BJ (cell line): ENCODE results near the gene CDH16. TPM values are rescaled to one million over a fixed set of nuclear protein-coding genes. Genes with fewer than 3 reads are reported as not detected.

Source experiments
- CTCF ChIA-PET: fragments of 350-600 bp; formaldehyde crosslinking; extraction: SDS; loops from one replicate; lab custom pipeline; 2021; ENCODE audit warnings: antibody characterized with exemption, inconsistent platforms; lab: Yijun Ruan, JAX
- POLR2A ChIA-PET: fragments of 300-600 bp; sonication (Branson Sonifier 250); formaldehyde crosslinking; extraction: SDS; loops from one replicate; lab custom pipeline; 2021; ENCODE audit warnings: antibody characterized with exemption; lab: Charles Lee
- DNase-seq: peaks from one replicate; pipeline ENCODE4 v3.0.0-alpha.2; 2011; ENCODE audit warnings: low read depth
- H3K27me3 ChIP-seq: 2 replicates; pipeline ENCODE4 v1.6.0; 2011; ENCODE audit warnings: low read length; ENCODE audit not compliant: control insufficient read depth, insufficient read depth
- H3K36me3 ChIP-seq: 2 replicates; pipeline ENCODE4 v1.5.1; 2011; ENCODE audit warnings: low read length; ENCODE audit not compliant: control insufficient read depth, insufficient read depth
- H3K4me3 ChIP-seq: 2 replicates; pipeline ENCODE4 v1.5.1; 2011; ENCODE audit warnings: low read depth, mild to moderate bottlenecking, control low read depth, low read length
- CTCF ChIP-seq: IDR thresholded peaks from 2 replicates; pipeline ENCODE4 v1.5.1; 2011; ENCODE audit warnings: low read depth, mild to moderate bottlenecking, control low read depth, inconsistent platforms, low read length, moderate library complexity; ENCODE audit not compliant: insufficient read depth
- polyA plus RNA-seq: library from polyadenylated mRNA; depleted of rRNA; stranded (reverse); fragments of >200 nt; gene quantifications from 2 replicates; pipeline ENCODE4 v1.2.3, GENCODE V29; 2011

Gene CDH16
- polyA plus RNA-seq, 1 experiment: not detected

GRCh38 chr16:66921729-66922450 is 3.2 kb upstream of the CDH16 start:
- no peak for DNase-seq
- Histone ChIP-seq H3K36me3 (no peaks in the 10 kb centered on the region), H3K4me3 (no peak overlapping the region), H3K27me3 (peaks cover 16% of the 10 kb centered on the region)
- ChIA-PET POLR2A (no interaction called here), CTCF (interaction anchor here (0.6 to 4.5 kb wide), 5 partner anchors 9 to 27 kb away, joined by 3 to 30 read pairs (median 8); no protein-coding TSS in a partner anchor)
- TF ChIP-seq CTCF: no peak

- ChIA-PET POLR2A (no interaction called here), CTCF (interaction anchor here (1.8 to 4.5 kb wide), 3 partner anchors 11 to 26 kb away, joined by 8 to 30 read pairs (median 20); no protein-coding TSS in a partner anchor)
- no peaks in the 10 kb centered on the region for H3K36me3 ChIP-seq
- H3K4me3 ChIP-seq: no peak overlapping the region
- no peak for DNase-seq
- H3K27me3 ChIP-seq: peaks cover 18% of the 10 kb centered on the region
- TF ChIP-seq CTCF: no peak
Observed at GRCh38 chr16:66920924-66921680, 2.4 kb upstream of the CDH16 start.

- Histone ChIP-seq H3K36me3 (no peaks in the 10 kb centered on the region), H3K27me3 (peaks cover 20% of the 10 kb centered on the region), H3K4me3 (no peak overlapping the region)
- no peak for TF ChIP-seq CTCF
- DNase-seq: no peak
- ChIA-PET CTCF (interaction anchor here (1.6 to 4.5 kb wide), 3 partner anchors 11 to 25 kb away, joined by 12 to 30 read pairs (median 20); no protein-coding TSS in a partner anchor), POLR2A (no interaction called here)
Observed at GRCh38 chr16:66920299-66920590, 1.6 kb upstream of the CDH16 start.

DNA sequence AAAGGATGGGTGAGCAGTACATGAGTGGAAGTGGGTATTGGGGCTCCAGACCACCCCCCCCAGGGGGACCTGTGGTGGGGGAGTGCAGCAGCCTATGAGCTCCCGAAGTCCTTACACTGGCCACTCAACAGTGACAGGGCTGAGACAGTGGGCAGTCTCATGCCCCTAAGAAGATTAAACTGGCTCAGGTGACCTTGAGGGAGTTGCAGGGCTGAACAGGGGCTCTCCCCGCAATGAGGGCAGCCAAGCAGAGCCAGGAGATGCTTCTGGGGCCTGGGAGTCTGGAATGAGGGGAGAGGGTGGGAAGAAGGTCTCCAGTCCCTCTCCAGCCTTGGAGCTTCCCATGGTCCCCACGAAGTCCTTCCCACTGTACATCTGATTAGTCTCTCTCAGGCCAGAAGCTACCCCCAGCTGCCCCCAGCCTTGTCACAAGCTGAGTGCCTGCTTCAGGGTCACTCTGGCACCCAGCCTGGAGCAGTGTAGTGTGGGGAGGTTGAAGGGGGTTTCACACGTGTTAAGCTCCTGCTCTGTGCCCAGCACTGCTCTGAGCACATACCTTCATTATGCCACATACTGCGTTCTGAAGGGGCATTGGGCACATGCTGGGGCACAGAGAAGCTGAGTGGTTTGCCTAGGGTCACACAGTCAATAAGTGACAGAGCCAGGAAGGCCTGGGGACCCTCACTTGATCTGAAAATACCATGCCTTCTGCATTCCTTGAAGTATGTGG is 1.0 kb upstream of the CDH16 start:
- TF ChIP-seq CTCF: no peak
- ChIA-PET POLR2A (no interaction called here), CTCF (interaction anchor here (0.7 to 4.5 kb wide), 4 partner anchors 10 to 34 kb away, joined by 3 to 30 read pairs (median 16); no protein-coding TSS in a partner anchor)
- H3K27me3 ChIP-seq: peaks cover 20% of the 10 kb centered on the region
- DNase-seq: no peak
- H3K4me3 ChIP-seq: no peak overlapping the region
- no peaks in the 10 kb centered on the region for H3K36me3 ChIP-seq
